Measurements from ENCODE around the gene PTGER2. TPM values are rescaled to one million over a fixed set of nuclear protein-coding genes. Genes with fewer than 3 reads are reported as not detected.
A peak's percentile ranks its signal among the peaks of the same experiment; 100 is the strongest.

PTGER2 gene
- polyA plus RNA-seq, 1 donor = 4.6 TPM

- DNase-seq = no peak
- H3K4me3 ChIP-seq (ENCODE audit: low read length) = no peak overlapping the region
Observed at GRCh38 chr14:52272375-52272774, 41.7 kb upstream of the PTGER2 start.

GRCh38 chr14:52275372-52275771 is 38.7 kb upstream of the PTGER2 start:
- H3K27me3 ChIP-seq (ENCODE audit: control insufficient read depth, insufficient read depth, low read length) = no peaks in the 10 kb centered on the region
- DNase-seq = no peak
- no peak overlapping the region for H3K27ac ChIP-seq (ENCODE audit: low read length)
- no peaks in the 10 kb centered on the region for H3K9me3 ChIP-seq (ENCODE audit: control insufficient read depth, low read depth, low read length)
- 100% methylated on average over 1 of the region's 3 CpGs for WGBS (ENCODE audit: insufficient coverage, low lambda C conversion rate)
- H3K4me1 ChIP-seq (ENCODE audit: control insufficient read depth, insufficient read depth, low read length) = no peaks in the 10 kb centered on the region
- no peak overlapping the region for H3K4me3 ChIP-seq (ENCODE audit: low read length)
- H3K36me3 ChIP-seq (ENCODE audit: control insufficient read depth, insufficient read depth, low read length) = no peaks in the 10 kb centered on the region

More at GRCh38 chr14:52272375-52272774, 41.7 kb upstream of the PTGER2 start:
- WGBS (ENCODE audit: insufficient coverage, low lambda C conversion rate) = 100% methylated on average over 1 of the region's 3 CpGs
- Histone ChIP-seq H3K36me3 (ENCODE audit: control insufficient read depth, insufficient read depth, low read length) (no peaks in the 10 kb centered on the region), H3K27me3 (ENCODE audit: control insufficient read depth, insufficient read depth, low read length) (peaks cover 24% of the 10 kb centered on the region), H3K4me1 (ENCODE audit: control insufficient read depth, insufficient read depth, low read length) (no peaks in the 10 kb centered on the region), H3K27ac (ENCODE audit: low read length) (no peak overlapping the region), H3K9me3 (ENCODE audit: control insufficient read depth, low read depth, low read length) (no peaks in the 10 kb centered on the region)

- no peak overlapping the region for H3K27ac ChIP-seq (ENCODE audit: low read length)
- no peaks in the 10 kb centered on the region for H3K9me3 ChIP-seq (ENCODE audit: control insufficient read depth, low read depth, low read length)
- H3K36me3 ChIP-seq (ENCODE audit: control insufficient read depth, insufficient read depth, low read length) = no peaks in the 10 kb centered on the region
- DNase-seq = no peak
- no CpG with 5 or more reads among the region's 4 CpGs for WGBS (ENCODE audit: insufficient coverage, low lambda C conversion rate)
- H3K4me1 ChIP-seq (ENCODE audit: control insufficient read depth, insufficient read depth, low read length) = no peaks in the 10 kb centered on the region
- no peak overlapping the region for H3K4me3 ChIP-seq (ENCODE audit: low read length)
- no peaks in the 10 kb centered on the region for H3K27me3 ChIP-seq (ENCODE audit: control insufficient read depth, insufficient read depth, low read length)
Observed at GRCh38 chr14:52277552-52277951, 36.6 kb upstream of the PTGER2 start.

DNA sequence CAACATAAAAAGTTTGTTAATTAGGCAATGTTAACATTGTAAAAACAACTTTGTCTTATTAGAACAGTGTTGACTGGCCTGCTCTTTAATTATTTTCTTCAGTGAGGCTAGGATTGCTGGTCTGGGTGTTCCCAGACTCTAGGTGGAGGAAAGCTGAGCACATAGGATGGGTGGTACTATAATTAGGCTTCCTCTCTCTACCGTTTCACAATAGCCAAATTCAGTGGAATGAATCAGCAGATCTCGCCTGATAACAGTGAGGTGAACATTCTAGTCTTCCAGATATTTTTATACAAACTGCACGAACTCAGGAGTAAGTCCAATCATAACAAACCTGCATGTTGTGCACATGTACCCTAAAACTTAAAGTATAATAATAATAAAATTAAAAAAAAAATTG is 34.7 kb upstream of the PTGER2 start:
- WGBS (ENCODE audit: insufficient coverage, low lambda C conversion rate) = no CpG with 5 or more reads among the region's 3 CpGs
- no peaks in the 10 kb centered on the region for H3K9me3 ChIP-seq (ENCODE audit: control insufficient read depth, low read depth, low read length)
- no peak overlapping the region for H3K4me3 ChIP-seq (ENCODE audit: low read length)
- no peak overlapping the region for H3K27ac ChIP-seq (ENCODE audit: low read length)
- DNase-seq = no peak
- no peaks in the 10 kb centered on the region for H3K4me1 ChIP-seq (ENCODE audit: control insufficient read depth, insufficient read depth, low read length)
- no peaks in the 10 kb centered on the region for H3K27me3 ChIP-seq (ENCODE audit: control insufficient read depth, insufficient read depth, low read length)
- H3K36me3 ChIP-seq (ENCODE audit: control insufficient read depth, insufficient read depth, low read length) = no peaks in the 10 kb centered on the region

GRCh38 chr14:52283099-52283498 is 31.0 kb upstream of the PTGER2 start:
- no peak overlapping the region for H3K27ac ChIP-seq (ENCODE audit: low read length)
- no CpG with 5 or more reads among the region's 2 CpGs for WGBS (ENCODE audit: insufficient coverage, low lambda C conversion rate)

DNA sequence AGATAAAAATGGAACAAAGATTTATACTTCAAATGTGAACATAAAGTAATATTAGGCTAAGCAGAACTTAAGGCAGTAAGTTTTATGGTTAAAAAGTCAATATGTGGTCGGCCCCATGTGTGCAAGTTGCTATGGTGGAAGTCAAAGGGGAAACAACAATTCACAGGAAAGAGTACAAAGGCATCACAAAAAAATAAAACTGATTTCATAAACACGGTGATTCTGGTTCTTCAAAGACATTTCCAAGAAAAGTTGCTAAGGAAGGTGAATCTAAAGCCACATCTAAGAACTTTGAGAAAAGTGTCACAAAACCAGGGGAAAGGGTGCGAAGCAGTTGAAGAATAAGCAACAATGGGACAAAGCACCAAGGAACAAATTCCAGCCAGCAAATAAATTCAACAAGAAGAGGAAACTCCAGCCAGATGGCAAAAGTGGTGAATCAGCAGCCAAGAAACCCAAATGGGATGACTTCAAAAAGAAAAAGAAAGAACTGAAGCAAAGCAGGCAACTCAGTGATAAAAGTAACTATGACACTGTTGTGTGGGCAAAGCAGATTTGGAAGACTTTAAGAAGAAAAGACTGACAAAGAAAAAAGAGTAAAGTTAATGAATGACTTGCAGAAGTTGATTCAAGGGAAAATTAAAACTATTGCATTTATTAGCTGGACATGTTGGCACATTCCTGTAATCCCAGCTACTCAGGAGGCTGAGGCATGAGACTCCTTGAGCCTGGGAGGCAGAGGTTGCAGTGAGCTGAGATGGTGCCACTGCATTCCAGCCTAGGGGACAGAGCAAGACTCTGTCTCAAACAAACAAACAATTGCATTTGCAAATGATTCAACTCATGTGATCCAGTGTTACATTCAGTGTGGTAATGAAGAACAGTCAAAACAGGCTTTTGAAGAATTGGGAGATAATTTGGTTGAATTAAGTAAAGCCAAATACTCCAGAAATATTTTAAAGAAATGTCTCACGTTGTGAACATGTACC is 27.2 kb upstream of the PTGER2 start:
- Histone ChIP-seq H3K4me1 (ENCODE audit: control insufficient read depth, insufficient read depth, low read length) (no peaks in the 10 kb centered on the region), H3K27me3 (ENCODE audit: control insufficient read depth, insufficient read depth, low read length) (no peaks in the 10 kb centered on the region), H3K36me3 (ENCODE audit: control insufficient read depth, insufficient read depth, low read length) (no peaks in the 10 kb centered on the region), H3K9me3 (ENCODE audit: control insufficient read depth, low read depth, low read length) (no peaks in the 10 kb centered on the region), H3K4me3 (ENCODE audit: low read length) (no peak overlapping the region), H3K27ac (ENCODE audit: low read length) (no peak overlapping the region)
- no peak for DNase-seq
- WGBS (ENCODE audit: insufficient coverage, low lambda C conversion rate) = 60% methylated on average over 1 of the region's 4 CpGs

More at GRCh38 chr14:52283099-52283498, 31.0 kb upstream of the PTGER2 start:
- Histone ChIP-seq H3K36me3 (ENCODE audit: control insufficient read depth, insufficient read depth, low read length) (no peaks in the 10 kb centered on the region), H3K4me1 (ENCODE audit: control insufficient read depth, insufficient read depth, low read length) (no peaks in the 10 kb centered on the region), H3K27me3 (ENCODE audit: control insufficient read depth, insufficient read depth, low read length) (no peaks in the 10 kb centered on the region), H3K9me3 (ENCODE audit: control insufficient read depth, low read depth, low read length) (no peaks in the 10 kb centered on the region), H3K4me3 (ENCODE audit: low read length) (no peak overlapping the region)
- no peak for DNase-seq

DNA sequence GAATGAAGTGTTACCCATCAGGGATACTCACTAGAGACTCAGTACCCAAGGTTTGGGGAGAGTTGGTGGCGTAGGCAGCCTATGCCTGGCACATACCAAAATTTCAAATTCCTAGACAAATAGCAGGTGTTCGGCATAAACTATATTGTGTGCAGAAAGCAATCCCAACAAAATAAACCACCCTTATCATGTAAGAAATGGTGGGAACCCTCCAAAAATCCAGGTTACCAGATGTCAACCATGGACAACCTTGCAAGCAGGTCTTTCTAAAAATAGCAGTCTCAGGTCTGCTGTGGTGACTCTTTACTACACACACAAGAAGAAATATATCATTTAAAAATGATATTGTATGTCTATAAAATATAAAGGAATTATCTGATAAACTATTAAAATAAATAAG is 17.7 kb upstream of the PTGER2 start:
- Histone ChIP-seq H3K4me1 (ENCODE audit: control insufficient read depth, insufficient read depth, low read length) (no peaks in the 10 kb centered on the region), H3K9me3 (ENCODE audit: control insufficient read depth, low read depth, low read length) (no peaks in the 10 kb centered on the region), H3K27ac (ENCODE audit: low read length) (no peak overlapping the region), H3K27me3 (ENCODE audit: control insufficient read depth, insufficient read depth, low read length) (no peaks in the 10 kb centered on the region), H3K4me3 (ENCODE audit: low read length) (no peak overlapping the region), H3K36me3 (ENCODE audit: control insufficient read depth, insufficient read depth, low read length) (no peaks in the 10 kb centered on the region)
- no peak for DNase-seq
- no CpG with 5 or more reads among the region's 2 CpGs for WGBS (ENCODE audit: insufficient coverage, low lambda C conversion rate)

DNA sequence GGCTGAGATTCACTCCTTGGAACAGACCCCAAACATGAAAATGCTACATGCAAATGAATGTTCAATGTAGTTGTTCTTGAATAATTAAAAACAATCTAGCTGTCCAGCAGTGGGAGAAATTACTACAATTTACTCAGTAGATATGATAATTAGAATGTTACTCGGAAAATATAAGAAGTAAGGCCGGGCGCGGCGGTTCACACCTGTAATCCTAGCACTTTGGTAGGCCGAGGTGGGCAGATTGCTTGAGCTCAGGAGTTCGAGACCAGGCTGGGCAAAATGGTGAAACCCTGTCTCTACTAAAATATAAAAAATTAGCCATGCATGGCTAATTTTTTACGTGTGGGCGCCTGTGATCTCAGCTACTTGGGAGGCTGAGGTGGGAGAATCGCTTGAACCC is 15.3 kb upstream of the PTGER2 start:
- Histone ChIP-seq H3K4me3 (ENCODE audit: low read length) (no peak overlapping the region), H3K36me3 (ENCODE audit: control insufficient read depth, insufficient read depth, low read length) (no peaks in the 10 kb centered on the region), H3K27ac (ENCODE audit: low read length) (no peak overlapping the region), H3K4me1 (ENCODE audit: control insufficient read depth, insufficient read depth, low read length) (no peaks in the 10 kb centered on the region), H3K9me3 (ENCODE audit: control insufficient read depth, low read depth, low read length) (no peaks in the 10 kb centered on the region), H3K27me3 (ENCODE audit: control insufficient read depth, insufficient read depth, low read length) (no peaks in the 10 kb centered on the region)
- DNase-seq = no peak
- WGBS (ENCODE audit: insufficient coverage, low lambda C conversion rate) = 92% methylated on average over 5 of the region's 10 CpGs

DNA sequence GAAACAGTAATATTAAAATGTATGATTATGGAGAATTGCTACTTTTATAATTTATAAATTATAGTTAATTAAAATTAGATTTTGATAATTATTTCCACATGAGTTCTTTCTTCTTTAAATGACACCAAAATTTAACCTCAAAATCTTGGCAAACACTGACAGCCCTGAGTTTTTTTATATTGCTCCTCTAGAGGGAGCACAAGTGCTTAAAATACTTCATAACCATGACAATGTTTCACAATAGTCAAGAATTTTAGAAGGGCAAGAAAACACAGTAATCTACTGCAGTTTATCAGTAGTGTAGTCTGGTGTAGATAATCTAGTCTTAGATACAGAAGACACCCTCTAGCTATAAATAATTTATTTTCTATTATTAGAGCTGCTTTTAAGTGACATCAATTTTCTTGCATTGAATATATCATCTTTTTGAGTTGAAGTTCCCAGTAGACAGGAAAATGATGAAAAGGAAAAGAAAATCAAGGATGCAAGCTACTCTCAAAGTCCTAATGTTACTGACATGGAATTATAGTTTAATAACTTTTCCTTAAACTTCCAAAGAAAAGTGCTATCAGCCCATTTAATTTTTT is 14.3 kb upstream of the PTGER2 start:
- Histone ChIP-seq H3K4me1 (ENCODE audit: control insufficient read depth, insufficient read depth, low read length) (no peaks in the 10 kb centered on the region), H3K9me3 (ENCODE audit: control insufficient read depth, low read depth, low read length) (no peaks in the 10 kb centered on the region), H3K27ac (ENCODE audit: low read length) (no peak overlapping the region), H3K4me3 (ENCODE audit: low read length) (no peak overlapping the region), H3K27me3 (ENCODE audit: control insufficient read depth, insufficient read depth, low read length) (no peaks in the 10 kb centered on the region), H3K36me3 (ENCODE audit: control insufficient read depth, insufficient read depth, low read length) (no peaks in the 10 kb centered on the region)
- peak in 1 of 2 donors; percentile 14 for DNase-seq

GRCh38 chr14:52303236-52303635 is 10.9 kb upstream of the PTGER2 start:
- 90% methylated on average over 3 of the region's 4 CpGs for WGBS (ENCODE audit: insufficient coverage, low lambda C conversion rate)

More at GRCh38 chr14:52303236-52303635, 10.9 kb upstream of the PTGER2 start:
- DNase-seq = no peak
- Histone ChIP-seq H3K4me1 (ENCODE audit: control insufficient read depth, insufficient read depth, low read length) (no peaks in the 10 kb centered on the region), H3K36me3 (ENCODE audit: control insufficient read depth, insufficient read depth, low read length) (no peaks in the 10 kb centered on the region), H3K4me3 (ENCODE audit: low read length) (no peak overlapping the region), H3K9me3 (ENCODE audit: control insufficient read depth, low read depth, low read length) (no peaks in the 10 kb centered on the region), H3K27me3 (ENCODE audit: control insufficient read depth, insufficient read depth, low read length) (no peaks in the 10 kb centered on the region), H3K27ac (ENCODE audit: low read length) (no peak overlapping the region)
